ENCODE data around the gene RBM28. TPM values are rescaled to one million over a fixed set of nuclear protein-coding genes. Genes with fewer than 3 reads are reported as not detected.

The RBM28 gene
- polyA plus RNA-seq, 1 donor (not counting 4 experiments of a cell fraction or from before 2014, with no cell fraction given) = 36.4 TPM

DNA sequence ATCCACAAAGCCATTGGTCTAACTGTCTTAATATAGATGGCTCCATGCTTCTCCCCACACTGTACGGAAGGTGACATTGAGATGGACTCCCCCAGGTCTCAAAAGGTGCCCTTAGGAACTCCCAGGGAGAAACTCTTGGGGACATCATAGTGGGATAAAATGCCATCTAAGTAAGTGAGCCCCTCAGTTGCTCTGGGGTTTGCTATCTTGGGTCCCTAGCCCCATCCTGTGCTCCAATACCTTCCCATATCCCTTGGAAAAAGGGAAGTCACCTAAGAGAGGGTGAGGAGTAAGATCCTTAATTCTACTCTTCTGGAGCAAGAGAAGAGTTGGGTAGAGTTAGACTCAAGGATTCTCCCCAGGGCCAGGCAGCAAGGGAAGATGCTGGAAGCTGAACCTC lies 9.9 kb upstream of the RBM28 start:
- no peak overlapping the region for H3K9ac ChIP-seq (ENCODE audit: control insufficient read depth, extremely low read depth, insufficient read depth, low read length)
- no peak for TF ChIP-seq EZH2 (IDR thresholded peaks at IDR 0.05; ENCODE audit: low read length)
- TF ChIP-seq, protein P1, sequence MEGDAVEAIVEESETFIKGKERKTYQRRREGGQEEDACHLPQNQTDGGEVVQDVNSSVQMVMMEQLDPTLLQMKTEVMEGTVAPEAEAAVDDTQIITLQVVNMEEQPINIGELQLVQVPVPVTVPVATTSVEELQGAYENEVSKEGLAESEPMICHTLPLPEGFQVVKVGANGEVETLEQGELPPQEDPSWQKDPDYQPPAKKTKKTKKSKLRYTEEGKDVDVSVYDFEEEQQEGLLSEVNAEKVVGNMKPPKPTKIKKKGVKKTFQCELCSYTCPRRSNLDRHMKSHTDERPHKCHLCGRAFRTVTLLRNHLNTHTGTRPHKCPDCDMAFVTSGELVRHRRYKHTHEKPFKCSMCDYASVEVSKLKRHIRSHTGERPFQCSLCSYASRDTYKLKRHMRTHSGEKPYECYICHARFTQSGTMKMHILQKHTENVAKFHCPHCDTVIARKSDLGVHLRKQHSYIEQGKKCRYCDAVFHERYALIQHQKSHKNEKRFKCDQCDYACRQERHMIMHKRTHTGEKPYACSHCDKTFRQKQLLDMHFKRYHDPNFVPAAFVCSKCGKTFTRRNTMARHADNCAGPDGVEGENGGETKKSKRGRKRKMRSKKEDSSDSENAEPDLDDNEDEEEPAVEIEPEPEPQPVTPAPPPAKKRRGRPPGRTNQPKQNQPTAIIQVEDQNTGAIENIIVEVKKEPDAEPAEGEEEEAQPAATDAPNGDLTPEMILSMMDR (optimal IDR thresholded peaks at IDR 0.05 in 1 of 3, IDR thresholded peaks at IDR 0.05 in 1 of 3, conservative IDR thresholded peaks at IDR 0.05 in 1 of 3; ENCODE audit: extremely low read depth in 1 of 3, insufficient read depth in 2 of 3, low read length in 3 of 3) = no peak
- H3K27me3 ChIP-seq (ENCODE audit: control insufficient read depth, extremely low read depth, insufficient read depth, low read length) = peaks cover 39% of the 10 kb centered on the region
- H2AFZ ChIP-seq (ENCODE audit: control insufficient read depth, low read length) = no peak overlapping the region
- no peak for FAIRE-seq
- no peak overlapping the region for H3K27ac ChIP-seq (ENCODE audit: control insufficient read depth, insufficient read depth, low read length)
- no peaks in the 10 kb centered on the region for H4K20me1 ChIP-seq (ENCODE audit: control insufficient read depth, extremely low read depth, insufficient read depth, low read length)
- peaks cover 4% of the 10 kb centered on the region for H3K4me1 ChIP-seq (ENCODE audit: control insufficient read depth, extremely low read depth, insufficient read depth, low read length)
- no peaks in the 10 kb centered on the region for H3K9me1 ChIP-seq (ENCODE audit: control insufficient read depth, extremely low read depth, insufficient read depth, low read length)
- dilution Hi-C loops (cut with MboI; ENCODE audit: extremely low pct_ligation_motif_present, low sequenced_read_pairs) = no loop called here
- H3K9me3 ChIP-seq (ENCODE audit: control insufficient read depth, low read depth, low read length) = no peaks in the 10 kb centered on the region
- H3K4me3 ChIP-seq (ENCODE audit: control insufficient read depth in 2 of 3, extremely low read depth in 1 of 3, insufficient read depth in 2 of 3, low read depth in 1 of 3, low read length in 3 of 3) = no peak overlapping the region
- no peaks in the 10 kb centered on the region for H3K79me2 ChIP-seq (ENCODE audit: control insufficient read depth, insufficient read depth, low read length)
- DNase-seq (ENCODE audit: low read depth, low spot score) = no peak
- no peak overlapping the region for H3K4me2 ChIP-seq (ENCODE audit: control insufficient read depth, extremely low read depth, insufficient read depth, low read depth, low read length)
- H3K36me3 ChIP-seq (ENCODE audit: control insufficient read depth in 2 of 2, extremely low read depth in 1 of 2, insufficient read depth in 2 of 2, low read length in 2 of 2) = no peaks in the 10 kb centered on the region

DNA sequence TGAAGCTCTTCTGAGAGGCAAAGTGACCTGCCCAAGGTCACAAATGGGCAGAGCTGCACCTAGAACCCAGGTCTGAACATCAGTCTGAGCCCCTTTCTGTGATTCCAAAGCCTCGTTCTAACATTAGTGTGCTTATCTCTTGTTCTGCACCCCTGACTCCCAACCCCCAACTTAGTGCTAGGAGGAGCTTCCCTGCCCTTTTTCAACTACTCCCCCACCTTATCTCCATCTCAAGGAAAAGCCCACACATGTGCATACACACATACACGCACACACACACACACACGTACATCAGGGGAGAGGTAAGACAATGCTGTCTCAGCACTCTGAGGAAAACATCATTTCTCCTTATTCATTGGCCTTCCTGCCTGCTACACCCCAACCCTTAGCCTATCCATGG lies 9.5 kb upstream of the RBM28 start:
- dilution Hi-C loops (cut with MboI; ENCODE audit: extremely low pct_ligation_motif_present, low sequenced_read_pairs) = no loop called here
- no peaks in the 10 kb centered on the region for H3K9me3 ChIP-seq (ENCODE audit: control insufficient read depth, low read depth, low read length)
- no peaks in the 10 kb centered on the region for H3K79me2 ChIP-seq (ENCODE audit: control insufficient read depth, insufficient read depth, low read length)
- no peak for FAIRE-seq
- H3K4me3 ChIP-seq (ENCODE audit: control insufficient read depth in 2 of 3, extremely low read depth in 1 of 3, insufficient read depth in 2 of 3, low read depth in 1 of 3, low read length in 3 of 3) = no peak overlapping the region
- no peak overlapping the region for H3K9ac ChIP-seq (ENCODE audit: control insufficient read depth, extremely low read depth, insufficient read depth, low read length)
- no peak overlapping the region for H2AFZ ChIP-seq (ENCODE audit: control insufficient read depth, low read length)
- TF ChIP-seq EZH2 (IDR thresholded peaks at IDR 0.05; ENCODE audit: low read length) = peak; percentile 2
- TF ChIP-seq, protein P1 (optimal IDR thresholded peaks at IDR 0.05 in 1 of 3, IDR thresholded peaks at IDR 0.05 in 1 of 3, conservative IDR thresholded peaks at IDR 0.05 in 1 of 3; ENCODE audit: extremely low read depth in 1 of 3, insufficient read depth in 2 of 3, low read length in 3 of 3) = no peak
- DNase-seq (ENCODE audit: low read depth, low spot score) = no peak
- no peaks in the 10 kb centered on the region for H3K36me3 ChIP-seq (ENCODE audit: control insufficient read depth in 2 of 2, extremely low read depth in 1 of 2, insufficient read depth in 2 of 2, low read length in 2 of 2)
- H3K4me1 ChIP-seq (ENCODE audit: control insufficient read depth, extremely low read depth, insufficient read depth, low read length) = peaks cover 4% of the 10 kb centered on the region
- H3K4me2 ChIP-seq (ENCODE audit: control insufficient read depth, extremely low read depth, insufficient read depth, low read depth, low read length) = no peak overlapping the region
- H3K27me3 ChIP-seq (ENCODE audit: control insufficient read depth, extremely low read depth, insufficient read depth, low read length) = peaks cover 39% of the 10 kb centered on the region
- H3K9me1 ChIP-seq (ENCODE audit: control insufficient read depth, extremely low read depth, insufficient read depth, low read length) = no peaks in the 10 kb centered on the region
- no peaks in the 10 kb centered on the region for H4K20me1 ChIP-seq (ENCODE audit: control insufficient read depth, extremely low read depth, insufficient read depth, low read length)
- H3K27ac ChIP-seq (ENCODE audit: control insufficient read depth, insufficient read depth, low read length) = no peak overlapping the region

Measured in keratinocyte (primary cell).